CD14-positive monocyte (primary cell): ENCODE measurements around the gene ERBB3. TPM values are rescaled to one million over a fixed set of nuclear protein-coding genes. Genes with fewer than 3 reads are reported as not detected.

Experiments used
- DNase-seq, 3 donors: peaks; one replicate each; pipeline ENCODE4 v3.0.0-alpha.2; 2011 to 2022
- H2AFZ ChIP-seq: 2 replicates; pipeline ENCODE4 v1.6.0; 2012; ENCODE audit warnings: mild to moderate bottlenecking, low read depth, low read length, inconsistent platforms; ENCODE audit not compliant: insufficient read depth, poor library complexity, severe bottlenecking
- H3K27ac ChIP-seq, 2 donors: 1 replicate in 1 of 2; 2 replicates in 1 of 2; pipeline ENCODE4 v1.5.1; 2012 to 2013; ENCODE audit warnings: low read length in 2 of 2, control low read depth in 1 of 2, inconsistent platforms in 1 of 2, low read depth in 1 of 2, mild to moderate bottlenecking in 1 of 2
- H3K27me3 ChIP-seq, 2 donors: one replicate each; pipeline versions ENCODE4 v1.6.0 to v1.6.1; 2011 to 2013; ENCODE audit warnings: low read length in 2 of 2; ENCODE audit not compliant: control insufficient read depth in 2 of 2, insufficient read depth in 2 of 2
- H3K36me3 ChIP-seq, 2 donors: replicated peaks in 1 of 2; 1 replicate in 1 of 2; 2 replicates in 1 of 2; pipeline versions ENCODE4 v1.5.1 to v1.6.1; 2012 to 2013; ENCODE audit warnings: low read length in 2 of 2, control low read depth in 1 of 2, inconsistent platforms in 1 of 2, mild to moderate bottlenecking in 1 of 2; ENCODE audit not compliant: insufficient read depth in 2 of 2, control insufficient read depth in 1 of 2
- H3K4me1 ChIP-seq, 2 donors: 1 replicate in 1 of 2; 2 replicates in 1 of 2; pipeline versions ENCODE4 v1.5.1 to v1.6.1; 2012 to 2013; ENCODE audit warnings: low read length in 2 of 2, control low read depth in 1 of 2, inconsistent platforms in 1 of 2, mild to moderate bottlenecking in 1 of 2, moderate library complexity in 1 of 2; ENCODE audit not compliant: insufficient read depth in 2 of 2, control insufficient read depth in 1 of 2
- H3K4me2 ChIP-seq: replicated peaks from 2 replicates; pipeline ENCODE3; 2012; ENCODE audit warnings: low read length, moderate library complexity, mild to moderate bottlenecking; ENCODE audit not compliant: poor library complexity, severe bottlenecking; ENCODE audit errors: extremely low read depth
- H3K4me3 ChIP-seq, 3 experiments: fragments of 200-600 bp in 1 of 3; sonication (generic) in 1 of 3; replicated peaks in 1 of 3; 1 replicate in 2 of 3; 2 replicates in 1 of 3; pipeline ENCODE4 v1.5.1; 2011 to 2013; ENCODE audit warnings: low read length in 3 of 3, mild to moderate bottlenecking in 3 of 3, control low read depth in 2 of 3, low read depth in 2 of 3, inconsistent platforms in 1 of 3, moderate library complexity in 1 of 3
- H3K79me2 ChIP-seq: 2 replicates; pipeline ENCODE4 v1.6.0; 2012; ENCODE audit warnings: mild to moderate bottlenecking, control low read depth, inconsistent platforms, low read length, moderate library complexity; ENCODE audit not compliant: insufficient read depth
- H3K9ac ChIP-seq: 2 replicates; pipeline ENCODE4 v1.6.0; 2017; ENCODE audit warnings: low read length, mild to moderate bottlenecking; ENCODE audit not compliant: insufficient read depth, poor library complexity, severe bottlenecking
- H3K9me3 ChIP-seq, 2 donors: replicated peaks in 1 of 2; 1 replicate in 1 of 2; 2 replicates in 1 of 2; pipeline versions ENCODE4 v1.5.1 to v1.6.1; 2012 to 2013; ENCODE audit warnings: low read length in 2 of 2, control low read depth in 1 of 2; ENCODE audit not compliant: control insufficient read depth in 1 of 2, insufficient read depth in 1 of 2
- H4K20me1 ChIP-seq: 2 replicates; pipeline ENCODE4 v1.6.0; 2012; ENCODE audit warnings: mild to moderate bottlenecking, low read length, control low read depth, moderate library complexity; ENCODE audit not compliant: insufficient read depth
- H3K27ac Mint-ChIP-seq, 7 donors: one replicate each; pipeline ENCODE4 v1.8.0; 2020; ENCODE audit warnings: mild to moderate bottlenecking in 7 of 7, mixed read lengths in 7 of 7, moderate library complexity in 6 of 7, inconsistent platforms in 2 of 7
- H3K27me3 Mint-ChIP-seq, 3 donors: one replicate each; pipeline ENCODE4 v1.8.0; 2021 to 2022; ENCODE audit warnings: low read depth in 3 of 3, mild to moderate bottlenecking in 3 of 3, mixed read lengths in 3 of 3, moderate library complexity in 3 of 3, inconsistent platforms in 1 of 3
- H3K36me3 Mint-ChIP-seq, 2 donors: one replicate each; pipeline ENCODE4 v1.8.0; 2020; ENCODE audit warnings: mixed read lengths in 2 of 2, inconsistent platforms in 1 of 2, mild to moderate bottlenecking in 1 of 2
- H3K4me1 Mint-ChIP-seq: one replicate; pipeline ENCODE4 v1.8.0; 2020; ENCODE audit warnings: mild to moderate bottlenecking, mixed read lengths
- H3K4me3 Mint-ChIP-seq, 2 donors: one replicate each; pipeline ENCODE4 v1.8.0; 2020; ENCODE audit warnings: mild to moderate bottlenecking in 2 of 2, mixed read lengths in 2 of 2, moderate library complexity in 1 of 2
- H3K9me3 Mint-ChIP-seq, 7 donors: one replicate each; pipeline ENCODE4 v1.8.0; 2020 to 2022; ENCODE audit warnings: mixed read lengths in 7 of 7, mild to moderate bottlenecking in 6 of 7, moderate library complexity in 6 of 7, inconsistent platforms in 2 of 7
- WGBS: methylation state at CpG from one replicate; pipeline ENCODE4 v1.1.5; 2013; ENCODE audit warnings: missing lambda C conversion rate; ENCODE audit not compliant: insufficient coverage; 5-methylcytosine and 5-hydroxymethylcytosine counted together
- intact Hi-C, 2 donors: fragments of 100-400 bp; cut with micrococcal nuclease; formaldehyde crosslinking; loops; one replicate each; pipeline versions ENCODE4 v1.15.0 to v1.15.1; 2023
- polyA plus RNA-seq, 3 donors: library from polyadenylated mRNA; depleted of rRNA in 1 of 3; unstranded in 2 of 3; stranded (reverse) in 1 of 3; fragments of 300-500 nt in 2 of 3; fragments of >200 nt in 1 of 3; fragmentation: Illumina TruSeq in 2 of 3; gene quantifications; 1 replicate in 2 of 3; 2 replicates in 1 of 3; pipeline ENCODE4 v1.2.3, GENCODE V29; 2012 to 2021
- TF ChIP-seq, protein P1 (sequence below): fragments of 200-600 bp; IDR thresholded peaks from one replicate; pipeline ENCODE4 v1.8.0; 2022; ENCODE audit warnings: antibody characterized with exemption, mild to moderate bottlenecking

Gene ERBB3
- polyA plus RNA-seq, 3 donors, result 0.01 TPM; not detected in 2

DNA sequence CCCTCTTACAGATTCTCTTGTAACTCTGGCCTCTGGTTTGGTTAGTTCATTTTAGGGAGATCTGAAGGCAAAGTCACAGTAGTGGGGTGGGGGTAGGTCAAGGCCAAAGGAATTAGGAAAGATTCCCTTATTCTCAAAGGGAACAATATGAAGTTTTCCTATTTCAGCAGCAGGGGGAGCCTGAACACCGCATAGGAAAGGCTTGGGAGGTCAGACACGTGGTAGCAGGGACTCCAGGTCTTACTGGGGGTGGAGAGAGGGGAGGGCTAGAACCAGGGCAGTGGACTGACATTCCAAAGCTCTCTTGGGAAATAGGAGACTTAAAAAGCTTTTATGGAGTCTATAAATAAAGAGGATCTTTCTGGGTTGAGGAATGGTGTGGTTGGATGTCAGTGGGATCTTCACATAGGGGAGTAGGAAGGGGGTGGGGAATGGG, 39.4 kb downstream of the ERBB3 start:
- Mint-ChIP-seq H3K27me3 (no peaks in the 10 kb centered on the region), H3K36me3 (peaks cover 31 to 41% of the 10 kb centered on the region in 2 donors), H3K9me3 (no peaks in the 10 kb centered on the region), H3K4me1 (peaks cover 50% of the 10 kb centered on the region), H3K27ac (peak overlapping the region; percentile 96 to 100 (median 99)), H3K4me3 (peak overlapping the region; percentile 79 to 95)
- 0% methylated on average over 2 of the region's 2 CpGs for WGBS
- Histone ChIP-seq H3K27me3 (no peaks in the 10 kb centered on the region), H3K36me3 (peaks cover 16 to 31% of the 10 kb centered on the region in 2 donors), H3K79me2 (peaks cover 75% of the 10 kb centered on the region), H4K20me1 (peaks cover 28% of the 10 kb centered on the region), H3K9me3 (no peaks in the 10 kb centered on the region), H3K9ac (no peak overlapping the region), H2AFZ (no peak overlapping the region), H3K4me2 (peak overlapping the region; percentile 85), H3K4me3 (peak overlapping the region in 1 of 3 experiments; percentile 97), H3K27ac (peak overlapping the region in 1 of 2 donors; percentile 98), H3K4me1 (peaks cover 36 to 48% of the 10 kb centered on the region in 2 donors)
- TF ChIP-seq, protein P1, sequence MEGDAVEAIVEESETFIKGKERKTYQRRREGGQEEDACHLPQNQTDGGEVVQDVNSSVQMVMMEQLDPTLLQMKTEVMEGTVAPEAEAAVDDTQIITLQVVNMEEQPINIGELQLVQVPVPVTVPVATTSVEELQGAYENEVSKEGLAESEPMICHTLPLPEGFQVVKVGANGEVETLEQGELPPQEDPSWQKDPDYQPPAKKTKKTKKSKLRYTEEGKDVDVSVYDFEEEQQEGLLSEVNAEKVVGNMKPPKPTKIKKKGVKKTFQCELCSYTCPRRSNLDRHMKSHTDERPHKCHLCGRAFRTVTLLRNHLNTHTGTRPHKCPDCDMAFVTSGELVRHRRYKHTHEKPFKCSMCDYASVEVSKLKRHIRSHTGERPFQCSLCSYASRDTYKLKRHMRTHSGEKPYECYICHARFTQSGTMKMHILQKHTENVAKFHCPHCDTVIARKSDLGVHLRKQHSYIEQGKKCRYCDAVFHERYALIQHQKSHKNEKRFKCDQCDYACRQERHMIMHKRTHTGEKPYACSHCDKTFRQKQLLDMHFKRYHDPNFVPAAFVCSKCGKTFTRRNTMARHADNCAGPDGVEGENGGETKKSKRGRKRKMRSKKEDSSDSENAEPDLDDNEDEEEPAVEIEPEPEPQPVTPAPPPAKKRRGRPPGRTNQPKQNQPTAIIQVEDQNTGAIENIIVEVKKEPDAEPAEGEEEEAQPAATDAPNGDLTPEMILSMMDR, result peak; percentile 86
- intact Hi-C loops, result loop anchor here (2.0 to 10.0 kb wide), 7 partner anchors 33 to 295 kb away; partner anchors contain the start of genes RPS26 (in 2 of the 2), DNAJC14 (in 1 of the 2), MYL6 (in 1 of the 2) and MYL6B (in 1 of the 2)
- peak; percentile 68 to 85 (median 85) for DNase-seq

DNA sequence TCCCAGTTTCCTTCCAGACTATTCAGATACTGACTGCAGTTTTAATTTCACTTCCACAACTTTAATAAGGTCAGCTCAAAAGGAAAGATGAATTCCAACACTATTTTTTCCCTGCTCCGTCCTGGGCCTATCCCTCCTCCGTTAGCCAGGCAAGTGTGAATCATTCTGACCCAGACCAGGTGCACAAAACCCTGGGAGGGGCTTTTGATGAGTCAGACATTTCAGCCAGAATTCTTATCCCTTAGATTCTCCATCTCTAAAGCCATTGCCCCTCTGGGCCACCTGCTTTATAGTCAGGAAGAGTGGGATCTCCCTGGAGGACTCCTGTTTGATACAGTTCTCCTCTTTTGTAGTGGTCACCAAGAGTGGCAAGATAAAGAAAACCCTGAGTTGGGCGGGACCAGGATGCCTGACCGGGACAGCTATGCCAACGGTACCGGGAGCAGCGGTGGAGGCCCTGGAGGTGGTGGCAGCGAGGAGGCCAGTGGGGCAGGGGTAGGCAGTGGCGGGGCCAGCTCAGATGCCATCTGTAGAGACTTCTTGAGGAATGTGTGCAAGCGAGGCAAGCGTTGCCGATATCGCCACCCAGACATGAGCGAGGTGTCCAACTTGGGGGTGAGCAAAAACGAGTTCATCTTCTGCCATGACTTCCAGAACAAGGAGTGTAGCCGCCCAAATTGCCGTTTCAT, 40.3 kb downstream of the ERBB3 start:
- no peaks in the 10 kb centered on the region for H3K9me3 Mint-ChIP-seq
- 99% methylated on average over 17 of the region's 17 CpGs for WGBS
- Histone ChIP-seq H3K27ac (peak overlapping the region in 1 of 2 donors; percentile 4), H3K27me3 (no peaks in the 10 kb centered on the region), H3K4me3 (no peak overlapping the region), H3K36me3 (peaks cover 16 to 31% of the 10 kb centered on the region in 2 donors), H3K9ac (no peak overlapping the region), H3K4me2 (no peak overlapping the region), H2AFZ (no peak overlapping the region), H3K4me1 (peaks cover 41 to 53% of the 10 kb centered on the region in 2 donors), H3K79me2 (peaks cover 83% of the 10 kb centered on the region), H3K9me3 (no peaks in the 10 kb centered on the region), H4K20me1 (peaks cover 28% of the 10 kb centered on the region)
- intact Hi-C loops, result loop anchor here (5.0 to 10.0 kb wide), 2 partner anchors 67 to 344 kb away; partner anchors contain the start of genes SPRYD4 (in 2 of the 2) and SMARCC2 (in 1 of the 2)
- H3K4me3 Mint-ChIP-seq, result no peak overlapping the region
- TF ChIP-seq, protein P1, result no peak
- DNase-seq, result no peak
- peaks cover 31 to 41% of the 10 kb centered on the region in 2 donors for H3K36me3 Mint-ChIP-seq
- H3K4me1 Mint-ChIP-seq, result peaks cover 52% of the 10 kb centered on the region
- peak overlapping the region in 3 of 7 donors; percentile 59 to 100 (median 65) for H3K27ac Mint-ChIP-seq
- no peaks in the 10 kb centered on the region for H3K27me3 Mint-ChIP-seq
